NCI-H1092 treated with DMSO at 0.1 percent for 48 hours (cell line): ENCODE data around the gene RPL26.
"Not testable (repeated sequence)": the region's sequence is repeated elsewhere in the genome, so short reads cannot be mapped to it uniquely, and the experiment has no call there.

Source experiments
- DNase-seq: peaks from one replicate; lab custom pipeline; 2025; lab: John Stamatoyannopoulos, UW

Gene RPL26

DNA sequence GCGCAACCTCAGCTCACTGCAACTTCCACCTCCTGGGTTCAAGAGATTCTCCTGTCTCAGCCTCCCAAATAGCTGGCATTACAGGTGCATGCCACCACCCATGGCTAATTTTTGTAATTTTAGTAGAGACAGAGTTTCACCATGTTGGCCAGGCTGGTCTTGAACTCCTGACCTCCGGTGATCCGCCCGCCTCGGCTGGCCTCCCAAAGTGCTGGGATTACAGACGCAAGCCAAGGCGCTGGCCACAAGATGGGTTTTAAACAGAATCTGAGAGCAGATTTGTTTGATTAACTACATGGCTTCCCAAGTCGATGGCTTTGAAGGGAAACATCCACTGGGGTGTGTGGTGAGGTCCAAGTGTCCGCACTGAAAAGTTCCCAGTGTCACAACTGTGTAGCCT is 11.5 kb upstream of the RPL26 start:
- not testable (repeated sequence) for DNase-seq

DNA sequence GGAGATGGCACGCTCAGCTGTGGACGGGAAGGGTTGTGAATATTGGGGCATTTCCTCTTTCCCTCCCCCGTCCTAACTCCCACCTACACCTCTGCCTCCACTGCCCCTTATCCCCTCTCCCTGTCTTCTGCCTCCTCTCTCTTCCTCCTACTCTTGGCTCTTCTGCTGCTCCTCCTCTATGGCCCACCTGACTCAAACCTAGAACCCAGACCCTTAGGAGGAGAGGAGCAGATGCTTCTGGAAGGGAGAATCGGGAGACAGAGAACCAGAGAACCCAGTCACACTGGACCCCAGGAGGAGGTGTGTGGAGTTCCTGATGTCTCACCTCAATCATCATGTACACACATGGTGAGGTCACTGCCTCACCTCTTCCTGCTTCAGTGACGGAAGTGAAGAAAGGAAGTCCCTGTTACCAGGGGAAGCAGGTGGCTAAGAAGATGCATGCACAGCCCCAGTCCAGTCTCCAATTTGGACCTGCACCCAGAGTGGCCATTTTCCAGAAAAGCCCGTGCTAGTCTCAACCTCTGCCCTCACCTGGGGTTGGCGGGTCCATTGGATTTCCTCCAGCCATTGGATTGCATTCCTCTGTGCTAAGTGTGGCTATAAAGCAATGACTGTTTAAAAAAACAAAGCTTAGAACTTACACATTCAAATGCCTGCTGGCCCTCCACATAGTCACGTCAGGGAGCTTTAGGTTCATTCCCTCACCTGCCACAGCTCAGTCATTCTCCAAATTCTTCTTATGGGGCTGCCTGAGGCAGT is 10.7 kb upstream of the RPL26 start:
- no peak for DNase-seq

DNA sequence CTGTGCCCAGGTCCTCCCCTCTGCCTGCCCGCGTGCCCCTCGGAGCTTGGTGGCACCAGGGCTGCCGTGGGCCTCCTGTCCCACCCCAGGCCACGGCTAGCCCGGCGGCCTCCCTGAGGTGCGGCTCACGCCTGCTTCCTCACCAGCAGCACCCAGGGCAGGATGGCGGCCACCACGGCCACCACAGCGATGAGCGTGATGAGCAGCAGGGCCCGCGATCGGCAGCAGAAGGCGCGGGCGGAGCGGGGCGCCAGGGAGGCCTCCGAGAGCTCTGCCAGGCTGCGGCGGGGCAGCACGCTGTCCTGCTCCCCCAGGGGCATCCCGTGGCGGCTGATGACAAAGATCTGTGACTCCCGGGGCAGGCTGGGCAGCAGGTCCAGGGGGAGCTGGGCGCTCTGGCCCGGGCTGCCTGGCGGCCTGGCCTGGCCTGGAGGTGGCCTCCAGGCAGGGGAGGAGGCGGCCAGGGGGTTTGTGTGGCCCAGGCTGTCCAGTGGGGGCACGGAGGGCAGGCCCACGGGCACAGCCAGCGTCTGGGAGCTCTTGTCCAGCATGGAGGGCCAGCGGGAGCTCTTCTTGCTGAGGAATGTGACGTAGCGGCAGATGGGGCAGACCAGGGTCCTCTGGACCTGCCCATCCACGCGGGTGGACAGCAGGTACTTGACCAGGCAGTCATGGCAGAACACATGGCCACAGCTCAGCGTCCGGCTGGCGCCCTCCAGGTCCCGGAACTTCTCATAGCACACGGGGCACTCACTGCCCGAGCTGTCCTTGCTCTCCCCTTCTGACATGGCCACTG is 9.9 kb upstream of the RPL26 start:
- no peak for DNase-seq

DNA sequence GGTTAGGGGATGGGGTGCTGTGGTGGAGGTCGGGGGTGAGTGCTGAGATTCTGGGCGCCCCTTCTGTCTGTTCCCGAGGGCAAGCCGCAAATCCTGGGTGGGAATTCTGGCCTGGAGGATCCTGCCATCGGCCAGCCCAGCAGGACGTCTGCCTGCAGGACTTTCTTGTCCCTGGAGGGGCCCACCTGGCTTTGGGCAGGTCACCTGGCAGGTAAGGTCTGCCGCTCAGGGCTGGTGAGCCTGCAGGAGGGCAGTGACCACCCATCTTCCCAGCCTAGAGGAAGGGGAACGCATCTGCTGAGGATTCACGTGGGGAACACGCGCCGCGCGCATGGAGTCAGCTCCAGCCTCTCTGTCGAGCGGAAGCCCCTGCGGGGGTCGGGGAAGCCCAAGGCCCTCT is 9.3 kb upstream of the RPL26 start:
- DNase-seq, result no peak

DNA sequence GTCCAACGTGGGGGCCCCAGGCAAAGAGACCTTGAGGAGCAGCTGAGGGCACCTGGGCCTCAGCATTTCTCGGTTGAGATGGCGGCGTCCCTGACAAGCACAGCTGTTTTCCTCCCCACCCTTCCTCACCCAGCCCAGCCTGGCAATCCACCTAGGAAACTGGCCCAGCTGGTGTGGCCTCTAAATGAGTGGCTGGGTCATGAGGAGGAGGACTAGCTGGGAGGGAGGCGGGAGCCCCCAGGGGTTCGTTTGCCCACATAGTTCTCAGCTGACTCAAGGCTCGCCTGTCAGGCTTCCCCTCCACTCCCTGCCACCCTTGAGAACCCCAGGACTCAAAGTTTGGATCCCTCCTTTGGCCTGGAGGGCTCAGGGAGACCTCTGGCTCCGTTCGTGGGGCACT is 8.7 kb upstream of the RPL26 start:
- no peak for DNase-seq

DNA sequence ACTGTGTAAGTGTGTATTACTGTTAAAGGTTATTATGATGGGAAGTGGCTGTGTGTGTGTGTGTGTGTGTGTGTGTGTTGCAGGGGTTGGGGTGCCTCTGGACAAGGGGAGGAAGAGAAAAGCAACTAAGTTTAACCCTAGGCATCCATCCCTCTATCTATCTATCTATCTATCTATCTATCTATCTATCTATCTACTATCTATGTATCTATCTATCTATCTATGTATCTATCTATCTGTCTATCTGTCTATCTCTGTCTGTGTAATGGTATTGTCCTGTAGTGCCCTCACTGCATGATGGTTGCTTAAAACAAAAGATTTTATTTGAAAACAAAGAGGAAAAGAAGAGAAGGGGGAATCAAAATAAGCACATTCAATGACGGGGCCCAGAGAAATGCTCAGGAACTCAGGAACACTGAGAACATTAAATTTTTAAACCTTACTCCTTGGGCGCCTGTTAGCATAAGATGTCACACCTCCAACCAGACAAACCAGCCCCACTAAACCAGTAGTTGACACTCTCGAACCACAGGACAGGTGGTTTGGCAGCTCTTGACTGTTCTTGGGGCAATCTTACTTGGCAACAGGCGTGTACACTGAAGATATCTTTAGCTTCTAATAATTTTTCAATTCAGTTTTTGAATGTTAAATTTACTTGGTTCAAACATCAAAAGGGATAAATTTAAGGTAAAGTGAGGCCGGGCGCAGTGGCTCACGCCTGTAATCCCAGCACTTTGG is 5.1 kb upstream of the RPL26 start:
- no peak for DNase-seq

DNA sequence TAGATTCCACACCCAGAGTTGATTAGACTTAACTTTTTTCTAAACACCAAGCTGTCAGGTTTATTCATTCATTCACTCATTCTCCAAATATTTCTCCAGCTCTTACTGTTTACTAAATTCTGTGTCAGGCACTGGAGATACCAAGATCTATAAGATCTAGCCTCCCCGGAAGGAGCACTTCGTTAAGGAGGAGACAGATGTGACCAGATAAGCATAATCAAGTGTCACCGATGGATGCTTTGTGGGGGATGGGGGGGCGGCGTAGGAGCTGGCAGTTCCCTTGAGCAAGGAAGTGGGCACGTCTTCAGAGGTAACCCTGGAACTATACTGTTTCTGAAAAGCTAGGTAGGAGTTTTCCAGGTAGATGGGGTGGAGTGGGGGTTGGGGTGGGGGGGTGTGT is 3.8 kb upstream of the RPL26 start:
- no peak for DNase-seq

DNA sequence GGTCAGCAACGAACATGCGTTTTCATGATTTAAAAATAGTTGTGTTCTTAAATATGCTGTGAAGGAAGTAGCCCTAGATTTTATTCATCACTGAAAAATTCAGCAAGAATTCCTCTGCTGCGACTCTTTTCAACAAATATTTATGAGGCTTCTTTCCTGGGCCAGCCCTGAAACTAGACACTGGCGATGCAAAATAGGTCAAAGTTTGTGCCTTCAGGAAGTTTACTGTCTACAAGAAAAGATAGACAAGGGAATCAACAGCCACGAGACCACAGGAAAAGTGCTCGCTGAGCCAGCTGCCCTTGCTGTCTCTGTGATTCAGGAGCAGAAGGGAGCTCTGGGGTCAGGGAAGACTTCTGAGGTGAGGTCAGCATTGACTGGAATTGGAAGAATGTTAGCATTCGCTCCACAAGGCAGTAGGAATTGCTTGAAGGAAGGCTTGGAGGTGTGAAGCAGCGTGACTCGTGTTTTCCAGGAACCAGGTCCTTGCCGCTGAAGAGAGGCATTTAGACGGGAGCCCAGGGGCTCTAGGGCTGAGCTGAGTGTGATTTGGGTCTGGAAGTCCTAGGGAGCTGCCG is 1.9 kb upstream of the RPL26 start:
- DNase-seq, result no peak

DNA sequence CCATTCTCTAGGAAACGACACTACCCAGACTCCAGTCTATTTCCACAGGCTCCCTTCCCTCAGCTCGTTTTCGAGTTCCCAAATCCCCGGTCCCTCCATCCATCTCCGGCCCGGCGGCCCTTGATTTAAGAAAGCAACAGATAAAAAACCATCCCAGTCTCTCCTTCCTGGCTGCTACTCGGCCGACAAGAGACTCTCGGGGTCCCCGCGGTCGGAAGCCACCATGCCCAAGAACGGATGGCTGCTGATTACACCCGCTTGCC is 182 bp downstream of the RPL26 start:
- no peak for DNase-seq

DNA sequence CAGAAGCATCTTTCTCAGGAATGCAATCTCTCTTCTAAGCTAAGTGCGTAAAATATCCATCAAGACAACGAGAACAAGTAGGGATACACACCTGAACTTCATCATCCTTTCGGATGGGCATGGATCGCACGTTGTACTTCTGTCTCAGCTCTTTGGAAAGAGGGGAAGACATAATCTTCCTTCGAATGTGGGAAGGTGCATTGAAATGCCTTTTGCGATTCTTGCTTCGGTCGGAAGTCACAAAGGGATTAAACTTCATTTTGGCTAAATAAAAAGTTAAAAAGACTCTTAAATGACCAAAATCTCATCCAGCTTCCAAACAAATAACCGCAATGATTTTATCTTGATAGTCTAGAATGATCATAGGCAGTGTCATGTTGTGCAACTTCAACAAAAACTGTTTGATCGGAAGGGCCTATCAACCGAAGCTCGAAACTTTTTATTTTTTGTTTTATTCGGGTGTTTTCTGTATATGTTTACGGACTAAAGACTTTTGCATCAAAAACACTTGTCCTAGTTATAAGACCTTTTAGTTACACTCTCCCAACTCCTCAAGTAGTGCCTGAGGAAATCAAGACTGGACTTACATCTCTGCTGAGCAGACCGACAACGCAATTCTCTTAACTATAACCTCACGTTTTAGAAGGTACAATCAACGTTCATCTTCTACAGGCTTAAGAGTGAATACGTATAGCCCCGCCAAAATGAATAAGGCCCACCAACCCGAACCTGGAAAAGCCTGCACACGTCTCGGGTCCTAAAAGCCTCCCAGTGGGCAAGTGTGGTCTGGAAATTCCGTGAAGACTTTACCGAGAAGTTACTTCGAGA is 727 bp downstream of the RPL26 start:
- no peak for DNase-seq

DNA sequence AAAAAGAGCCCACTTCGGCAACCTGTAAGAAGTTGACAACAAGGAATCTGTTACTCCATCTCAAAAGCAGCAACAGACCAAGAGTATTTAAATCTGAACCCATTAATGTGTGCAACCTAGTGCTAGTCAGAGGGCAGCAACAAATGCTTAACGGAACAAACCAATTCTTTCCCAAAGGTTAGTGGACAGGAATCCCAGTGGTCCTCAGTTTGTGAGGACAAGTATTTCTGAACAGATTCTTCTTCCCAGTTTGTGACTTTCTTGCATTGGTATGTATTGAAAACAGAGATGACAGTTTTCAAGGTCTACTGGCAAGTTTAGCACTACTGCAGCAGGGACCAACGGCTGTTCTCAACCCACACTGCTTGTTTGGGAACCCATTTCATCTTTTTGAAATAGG is 2.9 kb downstream of the RPL26 start:
- no peak for DNase-seq

DNA sequence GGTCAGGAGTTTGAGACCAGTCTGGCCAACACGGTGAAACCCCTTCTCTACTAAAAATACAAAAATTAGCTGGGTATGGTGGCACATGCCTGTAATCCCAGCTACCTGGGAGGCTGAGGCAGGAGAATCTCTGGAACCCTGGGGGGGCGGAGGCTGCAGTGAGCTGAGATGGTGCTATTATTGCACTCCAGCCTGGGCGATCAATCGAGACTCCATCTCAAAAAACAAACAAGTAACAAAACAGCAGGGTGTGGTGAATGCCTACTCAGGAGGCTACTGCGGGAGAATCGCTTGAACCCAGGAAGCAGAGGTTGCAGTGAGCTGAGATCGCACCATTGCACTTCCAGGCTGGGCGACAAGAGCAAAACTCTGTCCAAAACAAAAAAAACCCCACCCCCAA is 4.9 kb downstream of the RPL26 start:
- DNase-seq, result not testable (repeated sequence)

DNA sequence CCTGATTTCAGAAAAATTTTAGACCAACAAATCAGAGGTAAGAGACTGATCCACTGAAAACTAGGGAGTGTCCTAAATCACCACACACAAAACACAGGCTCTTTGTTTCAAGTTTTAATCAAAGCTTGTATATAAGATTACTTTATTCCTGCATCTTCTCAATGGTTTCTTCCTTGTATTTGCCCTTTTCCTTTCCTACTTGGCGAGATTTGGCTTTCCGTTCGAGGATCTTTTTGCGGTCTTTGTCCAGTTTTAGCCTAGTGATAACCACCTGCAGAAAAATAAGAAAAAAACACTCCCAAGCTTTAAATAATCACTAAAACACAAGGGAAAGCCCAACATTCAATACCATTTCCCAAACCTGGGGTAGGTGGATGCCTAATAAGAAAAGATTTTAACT is 5.6 kb downstream of the RPL26 start:
- DNase-seq, result no peak

DNA sequence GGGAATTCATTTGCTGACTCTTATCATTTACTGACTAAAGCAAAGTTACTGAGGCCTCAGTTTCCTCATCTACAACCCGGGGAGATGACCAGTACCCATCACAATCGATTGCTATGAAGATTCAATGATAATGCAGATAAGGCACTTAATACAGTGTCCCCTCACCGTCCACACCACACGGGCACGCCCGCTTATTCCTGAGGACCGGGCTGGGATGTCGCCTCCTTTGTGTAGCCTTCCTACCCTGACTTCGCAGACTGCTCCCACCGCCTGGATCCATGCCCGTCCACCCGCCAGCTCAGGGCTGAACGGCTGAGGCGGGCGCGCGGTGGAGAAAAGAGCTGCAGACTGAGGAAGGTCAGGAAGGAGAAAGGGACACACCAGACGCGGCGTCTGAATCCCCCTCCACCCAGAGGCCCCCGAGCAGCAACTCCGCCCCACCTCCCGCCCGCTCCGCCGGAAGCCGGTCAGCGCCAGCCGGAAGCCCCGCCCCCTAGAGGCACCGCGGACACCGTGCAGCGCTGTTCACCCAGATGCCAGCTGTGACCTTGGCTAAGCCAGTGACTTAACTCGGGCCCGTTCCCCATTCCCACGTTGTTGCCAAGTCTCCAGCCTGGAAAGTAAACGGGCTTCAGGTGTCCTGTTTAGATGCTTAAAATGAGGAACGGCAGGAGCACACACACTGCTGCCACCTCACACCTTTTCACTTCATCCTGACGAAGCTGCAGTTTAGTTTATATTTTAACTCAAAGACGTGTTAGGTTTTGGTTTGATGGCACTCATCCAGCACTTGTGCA is 6.5 kb downstream of the RPL26 start, which contains the start of gene KRABD2:
Gene KRABD2, minus strand, starts transcription at position 434 of the 797 bp plus-strand sequence.
- DNase-seq, result peak; percentile 79

DNA sequence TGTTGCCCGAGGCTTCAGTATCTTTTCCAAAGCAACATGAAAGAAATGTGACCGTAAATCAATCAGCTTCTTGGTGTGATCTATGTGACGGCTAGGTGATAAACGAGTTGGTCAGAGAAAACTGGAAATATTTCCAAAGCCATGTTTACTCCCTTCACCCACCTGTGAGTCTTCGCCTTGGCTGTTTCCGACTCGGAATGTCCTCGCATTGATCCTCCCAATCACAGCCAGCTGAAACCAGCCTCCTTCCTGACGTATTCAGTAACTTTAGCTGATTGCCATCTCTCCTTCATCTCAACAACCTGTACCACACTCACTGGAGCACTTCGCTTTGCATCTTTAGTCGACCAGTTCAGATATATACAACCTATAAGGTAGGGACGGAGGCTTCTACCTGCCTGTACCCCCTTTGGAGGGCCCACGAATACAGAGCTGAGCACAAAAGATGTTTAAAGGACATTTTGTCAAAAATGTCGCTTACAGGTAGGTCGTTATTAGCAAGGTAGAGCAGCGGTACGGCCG is 7.2 kb downstream of the RPL26 start:
- peak; percentile 26 for DNase-seq

DNA sequence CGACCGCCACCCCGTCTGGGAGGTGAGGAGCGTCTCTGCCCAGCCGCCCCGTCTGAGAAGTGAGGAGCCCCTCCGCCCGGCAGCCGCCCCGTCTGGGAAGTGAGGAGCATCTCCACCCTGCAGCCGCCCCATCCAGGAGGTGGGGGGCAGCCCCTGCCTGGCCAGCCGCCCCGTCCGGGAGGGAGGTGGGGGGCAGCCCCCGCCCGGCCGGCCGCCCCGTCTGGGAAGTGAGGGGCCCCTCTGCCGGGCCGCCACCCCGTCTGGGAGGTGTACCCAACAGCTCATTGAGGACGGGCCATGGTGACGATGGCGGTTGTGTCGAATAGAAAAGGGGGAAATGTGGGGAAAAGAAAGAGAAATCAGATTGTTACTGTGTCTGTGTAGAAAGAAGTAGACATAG is 9.1 kb downstream of the RPL26 start:
- not testable (repeated sequence) for DNase-seq

DNA sequence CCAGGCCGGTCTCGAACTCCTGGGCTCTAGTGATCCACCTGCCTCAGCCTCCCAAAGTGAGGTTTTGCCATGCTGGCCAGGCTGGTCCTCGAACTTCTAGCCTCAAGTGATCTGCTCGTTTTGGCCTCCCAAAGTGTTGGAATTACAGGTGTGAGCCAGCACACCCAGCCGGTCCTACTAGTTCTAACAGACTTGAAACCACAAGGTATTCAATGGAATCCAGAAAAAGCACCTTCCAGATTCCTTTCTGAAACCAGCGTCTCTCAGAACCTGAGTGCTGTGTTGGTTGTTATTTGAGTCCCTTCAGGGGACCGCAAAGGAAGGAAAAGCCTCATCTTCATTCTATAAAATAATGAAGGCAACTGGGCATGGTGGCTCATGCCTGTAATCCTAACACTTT is 10.6 kb downstream of the RPL26 start:
- DNase-seq, result no peak

DNA sequence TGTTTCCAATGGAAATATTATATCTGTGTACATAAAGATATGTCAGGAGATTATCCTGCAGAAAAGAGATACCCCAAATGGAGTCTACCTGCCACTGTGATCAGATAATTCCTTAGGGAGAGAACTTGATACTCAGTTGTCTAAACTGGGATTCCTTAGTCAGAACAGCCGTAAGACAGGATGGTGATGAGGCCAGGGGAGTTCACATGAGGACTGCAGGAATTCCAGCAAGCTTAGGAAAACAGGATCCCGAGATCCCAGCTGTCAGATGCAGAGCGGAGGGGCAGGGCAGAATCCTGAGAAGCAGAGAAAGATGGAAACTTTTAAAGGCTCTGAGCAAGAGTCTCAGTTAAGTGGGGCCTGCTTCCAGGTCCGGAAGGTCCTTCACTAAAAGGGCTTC is 11.2 kb downstream of the RPL26 start:
- no peak for DNase-seq

DNA sequence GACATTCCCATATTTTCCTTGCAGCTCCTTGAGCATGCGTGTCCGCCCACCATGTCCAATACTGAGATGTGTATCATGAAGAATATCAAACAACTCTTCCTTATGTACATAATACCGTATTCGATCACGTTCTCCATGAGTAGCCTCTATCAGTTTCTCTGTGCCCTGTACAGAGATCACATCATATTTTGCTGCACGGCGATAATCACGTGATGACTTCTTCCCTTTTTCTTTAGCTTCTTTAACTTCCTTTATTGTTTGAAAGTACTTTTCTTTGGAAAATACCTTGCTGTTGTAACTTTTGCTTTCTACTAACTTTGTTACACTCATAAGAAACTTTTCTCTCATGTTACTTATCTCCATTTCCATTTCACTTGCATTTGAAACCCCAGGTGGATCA is 13.0 kb downstream of the RPL26 start:
- DNase-seq, result no peak

DNA sequence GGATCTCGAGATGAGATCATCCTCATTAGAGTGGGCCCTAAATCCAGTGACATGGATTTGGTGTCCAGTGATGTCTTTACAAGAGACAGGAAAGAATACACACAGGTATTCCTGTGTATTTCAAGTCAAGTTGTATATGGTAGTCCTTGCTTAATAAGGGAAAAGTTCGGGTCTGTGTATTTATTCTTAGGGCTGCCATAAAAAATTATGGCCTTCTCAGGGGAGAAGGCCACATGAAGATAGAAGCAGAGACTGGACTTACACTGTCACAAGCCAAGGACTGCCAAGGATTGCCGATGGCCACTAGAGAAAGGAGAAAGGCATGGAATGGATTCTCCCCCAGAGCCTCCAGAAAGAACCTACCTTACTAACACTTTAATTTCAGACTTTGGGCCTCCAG is 14.8 kb downstream of the RPL26 start:
- DNase-seq, result no peak

DNA sequence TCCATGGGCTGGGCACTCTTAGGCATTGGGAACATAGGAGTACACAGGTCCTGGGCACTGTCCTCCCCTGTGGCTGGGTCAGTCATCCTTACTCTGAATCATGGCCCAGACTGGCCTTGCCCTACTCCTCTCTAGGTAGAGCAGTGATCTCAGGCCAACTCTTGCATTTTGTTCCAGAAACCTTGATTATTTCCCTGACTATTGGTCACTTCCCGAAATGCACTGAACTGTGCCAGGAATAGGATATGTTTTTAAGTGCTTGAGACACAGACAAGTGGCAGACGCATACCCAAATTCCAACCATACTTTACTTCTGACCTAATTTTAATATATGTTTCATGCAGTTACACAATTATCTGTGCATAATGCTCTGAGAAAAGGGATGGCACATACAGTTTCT is 16.8 kb downstream of the RPL26 start:
- DNase-seq, result no peak
